ENCODE data around the gene IGF2.

DNA sequence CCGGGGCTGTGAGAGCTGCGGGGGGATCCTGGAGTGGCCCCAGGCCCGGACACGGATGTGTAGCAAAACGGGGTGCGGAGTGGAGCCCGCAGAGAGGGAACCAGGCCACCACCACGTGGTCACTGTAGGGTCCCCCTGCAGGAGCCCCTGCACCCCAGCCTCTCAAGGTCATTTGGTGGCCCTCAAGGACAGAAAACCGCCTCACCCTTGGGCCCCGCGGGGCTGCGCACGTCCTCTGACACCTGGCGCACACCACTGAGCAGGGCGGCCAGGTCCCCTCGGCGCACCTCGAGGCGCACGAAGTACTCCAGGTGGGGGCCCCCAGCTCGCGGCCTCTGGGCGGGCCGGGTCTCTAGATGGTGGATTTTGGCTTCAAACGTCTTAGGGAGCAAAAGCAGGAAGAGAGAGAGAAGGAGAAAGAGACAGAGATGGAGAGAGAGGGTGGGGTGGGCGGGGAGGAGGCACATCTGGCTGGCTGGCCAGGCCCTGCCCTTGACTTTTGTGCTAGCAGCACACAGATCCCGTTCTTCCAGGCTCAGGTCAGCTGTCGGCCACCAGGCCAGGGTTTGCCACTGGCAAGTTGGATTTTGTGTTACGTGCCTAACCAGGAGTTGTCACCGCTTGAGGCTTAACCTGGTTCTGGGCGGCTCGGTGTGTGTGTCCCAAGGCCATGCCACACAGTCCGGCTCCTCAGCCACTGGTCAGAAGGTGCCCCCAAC lies 29.3 kb upstream of the IGF2 start:
- TF ChIP-seq, protein P1, sequence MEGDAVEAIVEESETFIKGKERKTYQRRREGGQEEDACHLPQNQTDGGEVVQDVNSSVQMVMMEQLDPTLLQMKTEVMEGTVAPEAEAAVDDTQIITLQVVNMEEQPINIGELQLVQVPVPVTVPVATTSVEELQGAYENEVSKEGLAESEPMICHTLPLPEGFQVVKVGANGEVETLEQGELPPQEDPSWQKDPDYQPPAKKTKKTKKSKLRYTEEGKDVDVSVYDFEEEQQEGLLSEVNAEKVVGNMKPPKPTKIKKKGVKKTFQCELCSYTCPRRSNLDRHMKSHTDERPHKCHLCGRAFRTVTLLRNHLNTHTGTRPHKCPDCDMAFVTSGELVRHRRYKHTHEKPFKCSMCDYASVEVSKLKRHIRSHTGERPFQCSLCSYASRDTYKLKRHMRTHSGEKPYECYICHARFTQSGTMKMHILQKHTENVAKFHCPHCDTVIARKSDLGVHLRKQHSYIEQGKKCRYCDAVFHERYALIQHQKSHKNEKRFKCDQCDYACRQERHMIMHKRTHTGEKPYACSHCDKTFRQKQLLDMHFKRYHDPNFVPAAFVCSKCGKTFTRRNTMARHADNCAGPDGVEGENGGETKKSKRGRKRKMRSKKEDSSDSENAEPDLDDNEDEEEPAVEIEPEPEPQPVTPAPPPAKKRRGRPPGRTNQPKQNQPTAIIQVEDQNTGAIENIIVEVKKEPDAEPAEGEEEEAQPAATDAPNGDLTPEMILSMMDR (IDR thresholded peaks at IDR 0.05) = no peak
- no peak for TF ChIP-seq POLR2A (IDR thresholded peaks at IDR 0.05)

Data from Peyer's patch (tissue), 4 donors.